ENCODE data around the gene NOTCH1.

The NOTCH1 gene

DNA sequence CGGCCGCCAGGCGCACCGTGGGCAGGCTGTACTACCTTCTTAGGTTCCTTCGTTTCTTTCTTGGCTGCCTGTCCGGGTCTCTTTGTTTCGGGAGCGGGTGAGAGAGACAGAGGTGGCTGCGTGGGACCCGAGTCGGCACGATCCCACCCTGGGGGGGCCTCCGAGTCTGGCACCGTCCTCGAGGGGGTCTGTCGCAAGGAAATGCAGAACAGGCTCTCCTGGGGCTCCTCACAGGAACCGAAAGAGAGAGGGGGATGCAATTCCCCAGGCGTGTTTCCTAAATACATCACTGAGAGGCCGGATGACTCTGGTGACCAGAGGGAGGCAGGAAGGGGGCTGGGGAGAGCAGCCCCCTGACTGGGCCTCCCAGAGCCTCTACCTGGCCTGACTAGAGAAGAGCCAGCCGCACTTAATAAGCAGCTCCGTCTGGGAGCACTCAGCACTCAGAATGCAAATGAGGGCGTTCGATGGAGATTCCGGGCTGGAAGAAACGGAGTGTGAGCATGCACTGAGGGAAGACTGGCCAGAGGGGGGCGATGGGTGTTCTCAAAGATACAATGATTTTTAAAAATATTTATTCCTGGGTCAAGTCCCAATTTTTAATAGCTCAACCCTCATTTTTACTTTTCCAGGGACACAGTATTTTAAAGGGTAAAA is 94.5 kb downstream of the NOTCH1 start:
- H3K27ac ChIP-seq: no peak overlapping the region
- no peak for DNase-seq (ENCODE audit: low read depth, low spot score)

GRCh38 chr9:136448655-136449054 is 97.2 kb downstream of the NOTCH1 start:
- no peak for DNase-seq (ENCODE audit: low read depth, low spot score)

DNA sequence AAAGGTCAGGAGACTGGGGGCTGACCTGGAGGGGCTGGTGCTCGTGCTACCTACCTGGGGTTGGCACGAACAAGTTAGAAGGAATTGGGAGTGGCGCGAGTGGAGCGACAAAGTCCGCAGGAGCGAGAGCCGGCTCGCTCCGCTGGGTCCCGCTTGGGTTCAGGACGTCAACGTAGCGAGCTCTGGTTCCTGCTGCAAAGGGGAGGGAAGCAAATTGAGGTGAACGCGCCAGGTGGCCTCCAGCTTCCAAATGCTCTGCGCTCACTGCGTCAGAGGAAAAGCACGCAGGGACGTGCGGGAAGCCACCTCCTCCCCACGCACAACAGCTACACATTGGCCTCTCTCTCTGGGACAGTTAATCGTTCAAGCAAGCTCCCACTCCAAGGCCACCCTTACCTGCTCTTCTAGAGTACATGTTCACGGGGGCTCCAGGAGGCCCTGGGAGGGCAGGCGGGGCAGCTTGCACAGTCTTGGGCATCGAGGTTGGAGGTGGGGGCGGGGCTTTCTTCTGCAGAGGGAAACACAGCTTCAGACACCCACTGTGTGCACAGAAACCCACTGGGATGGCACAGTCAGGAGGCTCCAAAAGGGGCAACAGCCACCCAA is 98.6 kb downstream of the NOTCH1 start:
- DNase-seq (ENCODE audit: low read depth, low spot score): no peak
- H3K27ac ChIP-seq: no peak overlapping the region

More at GRCh38 chr9:136448655-136449054, 97.2 kb downstream of the NOTCH1 start:
- no peak overlapping the region for H3K27ac ChIP-seq

DNA sequence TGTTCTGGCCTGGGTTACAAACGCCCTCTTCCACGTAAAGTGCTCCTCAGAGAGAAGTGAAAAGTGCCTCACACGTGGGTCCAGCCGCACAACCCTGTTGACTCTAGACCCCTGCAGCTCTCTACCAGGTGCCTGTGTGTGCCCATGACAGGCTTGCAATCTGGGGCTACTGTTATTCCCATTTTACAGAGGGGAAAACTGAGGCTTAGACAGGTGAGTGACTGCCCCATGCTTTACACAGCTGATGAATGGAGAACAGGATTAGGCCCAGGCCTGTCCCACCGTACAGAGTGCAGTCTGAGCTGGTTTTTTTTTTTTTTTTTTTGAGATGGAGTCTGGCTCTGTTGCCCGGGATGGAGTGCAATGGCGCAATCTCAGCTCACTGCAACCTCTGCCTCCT is 100.0 kb downstream of the NOTCH1 start:
- H3K27ac ChIP-seq: no peak overlapping the region
- no peak for DNase-seq (ENCODE audit: low read depth, low spot score)
